Spleen (tissue), 7 donors: Measurements from ENCODE around the gene UST.

Experiments used
- POLR2A ChIP-seq, 3 donors: fragments of 450-650 bp; IDR thresholded peaks; one replicate each; pipeline ENCODE4 v1.5.1; 2017; ENCODE audit warnings: antibody characterized with exemption in 3 of 3, mild to moderate bottlenecking in 1 of 3
- POLR2AphosphoS5 ChIP-seq, 3 donors: sonication (generic); formaldehyde crosslinking; IDR thresholded peaks; one replicate each; pipeline ENCODE4 v1.5.1; 2017; ENCODE audit warnings: antibody characterized with exemption in 3 of 3
- TF ChIP-seq, protein P1 (sequence below), 11 experiments: fragments of 200-600 bp in 7 of 11; fragments of 450-650 bp in 4 of 11; sonication (generic) in 4 of 11; IDR thresholded peaks in 8 of 11; conservative IDR thresholded peaks in 3 of 11; 1 replicate in 7 of 11; 2 replicates in 4 of 11; pipeline versions ENCODE4 v1.4.0 to v1.8.0; 2016 to 2021; ENCODE audit warnings: antibody characterized with exemption in 11 of 11, inconsistent platforms in 4 of 11, mild to moderate bottlenecking in 1 of 11
- donor health status: DM: no; HTN: no; CAD: no; lungs with moderate emphysema.
- donor health status: DM: no; HTN: no; CAD: no.
- donor health status: DM: no; HTN: no; CAD: no.

DNA sequence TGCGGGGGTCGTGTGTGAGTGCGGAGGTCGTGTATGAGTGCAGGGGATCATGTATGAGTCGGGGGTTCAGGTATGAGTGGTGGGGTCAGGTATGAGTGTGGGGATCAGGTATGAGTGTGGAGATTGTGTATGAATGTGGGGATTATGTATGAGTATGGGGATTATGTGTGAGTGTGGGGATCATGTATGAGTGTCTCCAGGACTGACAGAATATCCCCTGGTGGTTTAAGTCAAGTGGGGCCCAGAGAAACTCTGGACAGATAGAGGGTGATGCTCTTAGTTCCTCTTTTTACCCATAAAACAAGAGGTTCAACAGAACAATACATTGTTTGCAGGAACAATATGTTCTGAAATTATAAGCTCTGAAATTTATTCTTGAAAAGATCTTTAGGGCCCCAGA lies 131.9 kb downstream of the UST start:
- TF ChIP-seq POLR2AphosphoS5 (IDR thresholded peaks at IDR 0.05) = no peak
- TF ChIP-seq POLR2A (IDR thresholded peaks at IDR 0.05) = no peak
- TF ChIP-seq, protein P1, sequence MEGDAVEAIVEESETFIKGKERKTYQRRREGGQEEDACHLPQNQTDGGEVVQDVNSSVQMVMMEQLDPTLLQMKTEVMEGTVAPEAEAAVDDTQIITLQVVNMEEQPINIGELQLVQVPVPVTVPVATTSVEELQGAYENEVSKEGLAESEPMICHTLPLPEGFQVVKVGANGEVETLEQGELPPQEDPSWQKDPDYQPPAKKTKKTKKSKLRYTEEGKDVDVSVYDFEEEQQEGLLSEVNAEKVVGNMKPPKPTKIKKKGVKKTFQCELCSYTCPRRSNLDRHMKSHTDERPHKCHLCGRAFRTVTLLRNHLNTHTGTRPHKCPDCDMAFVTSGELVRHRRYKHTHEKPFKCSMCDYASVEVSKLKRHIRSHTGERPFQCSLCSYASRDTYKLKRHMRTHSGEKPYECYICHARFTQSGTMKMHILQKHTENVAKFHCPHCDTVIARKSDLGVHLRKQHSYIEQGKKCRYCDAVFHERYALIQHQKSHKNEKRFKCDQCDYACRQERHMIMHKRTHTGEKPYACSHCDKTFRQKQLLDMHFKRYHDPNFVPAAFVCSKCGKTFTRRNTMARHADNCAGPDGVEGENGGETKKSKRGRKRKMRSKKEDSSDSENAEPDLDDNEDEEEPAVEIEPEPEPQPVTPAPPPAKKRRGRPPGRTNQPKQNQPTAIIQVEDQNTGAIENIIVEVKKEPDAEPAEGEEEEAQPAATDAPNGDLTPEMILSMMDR (IDR thresholded peaks at IDR 0.05 in 8 of 11, conservative IDR thresholded peaks at IDR 0.05 in 3 of 11) = no peak
